GM18520 (cell line): Measurements from ENCODE around the gene GPRIN1.
"Not testable (repeated sequence)": the region's sequence is repeated elsewhere in the genome, so short reads cannot be mapped to it uniquely, and the experiment has no call there.

Experiments
- ATAC-seq: cut with Tn5 transposase; IDR thresholded peaks from one replicate; pipeline ENCODE4 v1.9.1; 2021; ENCODE audit not compliant: unreplicated experiment

Gene GPRIN1

GRCh38 chr5:176575488-176576422 is 34.2 kb downstream of the GPRIN1 start:
- ATAC-seq = no peak

GRCh38 chr5:176575066-176575465 is 34.9 kb downstream of the GPRIN1 start:
- no peak for ATAC-seq

- ATAC-seq = no peak
These were observed 35.7 kb downstream of the GPRIN1 start for GRCh38 chr5:176574297-176574591.

- ATAC-seq = no peak
These were observed 36.2 kb downstream of the GPRIN1 start for GRCh38 chr5:176573564-176574296.

- no peak for ATAC-seq
These were observed 39.9 kb downstream of the GPRIN1 start for GRCh38 chr5:176570044-176570443.

DNA sequence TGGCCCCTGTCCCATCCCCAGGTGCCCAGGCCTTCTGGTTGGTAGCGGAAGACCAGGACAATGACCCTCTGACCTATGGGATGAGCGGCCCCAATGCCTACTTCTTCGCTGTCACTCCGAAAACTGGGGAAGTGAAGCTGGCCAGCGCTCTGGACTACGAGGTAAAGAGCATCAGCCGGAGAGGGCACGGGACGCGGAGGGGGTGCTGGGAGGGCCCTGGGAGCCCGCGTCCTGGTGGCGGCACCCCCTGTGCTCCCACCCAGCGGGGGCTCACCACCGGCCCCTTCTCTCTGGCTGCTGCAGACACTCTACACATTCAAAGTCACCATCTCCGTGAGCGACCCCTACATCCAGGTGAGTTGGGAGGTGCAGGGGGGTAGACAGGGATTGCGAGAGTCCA is 41.3 kb downstream of the GPRIN1 start:
- no peak for ATAC-seq

GRCh38 chr5:176565760-176566288 is 44.1 kb downstream of the GPRIN1 start:
- ATAC-seq = no peak

DNA sequence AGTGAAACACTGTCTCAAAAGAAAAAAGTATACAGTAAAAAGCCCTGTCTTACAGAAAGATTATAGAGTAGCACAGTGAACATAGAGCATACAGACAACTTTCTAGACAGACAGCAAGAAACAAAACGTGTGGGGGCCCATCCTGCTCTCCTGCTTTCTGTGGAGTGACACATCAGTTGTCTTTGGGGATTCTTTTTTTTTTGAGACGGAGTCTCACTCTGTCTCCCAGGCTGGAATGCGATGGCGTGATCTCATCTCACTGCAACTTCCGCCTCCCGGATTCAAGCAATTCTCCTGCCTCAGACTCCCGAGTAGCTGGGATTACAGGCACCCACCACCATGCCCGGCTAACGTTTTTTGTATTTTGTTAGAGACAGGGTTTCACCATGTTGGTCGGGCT is 46.0 kb downstream of the GPRIN1 start:
- no peak for ATAC-seq

GRCh38 chr5:176562189-176562588 is 47.8 kb downstream of the GPRIN1 start:
- ATAC-seq = no peak

- no peak for ATAC-seq
These were observed 48.7 kb downstream of the GPRIN1 start for GRCh38 chr5:176561259-176561658.

GRCh38 chr5:176560364-176560763 is 49.6 kb downstream of the GPRIN1 start:
- ATAC-seq = no peak

DNA sequence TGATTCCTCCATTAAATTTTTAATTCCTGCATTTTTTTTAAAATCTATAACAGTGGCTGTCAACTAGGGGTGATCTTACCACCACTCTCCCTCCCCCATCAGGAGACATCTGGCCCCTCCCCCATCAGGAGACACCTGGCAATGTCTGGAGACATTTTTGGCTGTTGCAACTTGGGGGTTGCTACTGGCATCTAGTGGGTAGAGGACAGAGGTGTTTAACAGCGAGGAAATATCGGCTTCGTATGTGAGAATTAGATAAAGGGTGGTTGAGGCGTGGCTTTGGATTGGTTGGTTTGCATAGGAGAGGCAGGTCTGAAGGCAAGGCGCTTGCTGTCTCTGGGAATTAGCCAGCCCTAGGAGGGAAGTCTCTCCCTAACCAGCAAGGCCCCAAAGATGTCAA is 50.3 kb downstream of the GPRIN1 start:
- no peak for ATAC-seq

DNA sequence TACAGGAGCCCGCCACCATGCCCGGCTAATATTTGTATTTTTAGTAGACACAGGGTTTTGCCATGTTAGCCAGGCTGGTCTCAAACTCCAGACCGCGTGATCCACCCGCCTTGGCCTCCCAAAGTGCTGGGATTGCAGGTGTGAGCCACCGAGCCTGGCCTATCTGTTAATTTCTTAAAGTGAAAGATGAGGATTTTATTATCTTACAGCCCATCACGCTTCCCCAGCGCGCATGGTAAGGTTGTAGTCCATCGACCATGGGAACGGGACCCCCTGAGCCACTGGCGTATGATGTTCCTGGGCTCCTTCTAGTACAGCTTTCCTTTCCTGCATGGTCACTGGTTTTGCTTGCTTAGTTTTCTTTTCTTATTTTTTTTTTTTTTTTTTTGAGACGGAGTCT is 52.1 kb downstream of the GPRIN1 start:
- no peak for ATAC-seq

- no peak for ATAC-seq
These were observed 56.5 kb downstream of the GPRIN1 start for GRCh38 chr5:176553260-176554085.

- no peak for ATAC-seq
These were observed 57.6 kb downstream of the GPRIN1 start for GRCh38 chr5:176552332-176552869.

GRCh38 chr5:176550937-176551336 is 59.0 kb downstream of the GPRIN1 start:
- ATAC-seq = not testable (repeated sequence)

DNA sequence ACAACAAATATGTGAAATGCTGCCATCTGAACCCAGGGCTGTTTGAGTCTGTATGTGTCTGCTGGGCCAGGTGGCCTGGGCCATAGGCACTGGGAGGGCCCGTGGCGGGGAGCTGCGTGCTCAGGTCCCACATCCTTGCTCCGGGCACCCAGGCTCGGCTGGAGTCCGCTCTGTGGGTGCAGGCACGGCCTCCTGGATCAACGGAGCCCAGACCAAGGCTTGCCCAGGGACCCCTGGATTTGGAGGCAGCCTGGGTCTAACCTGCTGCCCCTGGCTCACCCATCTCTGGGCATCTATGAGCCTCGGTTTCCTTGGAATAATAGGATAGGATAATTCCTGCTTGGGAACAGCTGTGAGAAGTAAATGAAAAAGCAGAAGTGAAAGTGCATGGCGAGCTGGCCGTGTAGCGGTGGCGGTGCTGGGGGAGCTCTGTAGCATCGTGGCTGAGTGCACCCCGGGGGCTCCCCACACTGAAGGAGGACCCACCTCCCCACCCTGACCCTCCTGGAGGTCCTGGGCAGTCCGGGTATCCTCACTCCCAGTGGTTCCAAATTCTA is 59.6 kb downstream of the GPRIN1 start:
- ATAC-seq = no peak

DNA sequence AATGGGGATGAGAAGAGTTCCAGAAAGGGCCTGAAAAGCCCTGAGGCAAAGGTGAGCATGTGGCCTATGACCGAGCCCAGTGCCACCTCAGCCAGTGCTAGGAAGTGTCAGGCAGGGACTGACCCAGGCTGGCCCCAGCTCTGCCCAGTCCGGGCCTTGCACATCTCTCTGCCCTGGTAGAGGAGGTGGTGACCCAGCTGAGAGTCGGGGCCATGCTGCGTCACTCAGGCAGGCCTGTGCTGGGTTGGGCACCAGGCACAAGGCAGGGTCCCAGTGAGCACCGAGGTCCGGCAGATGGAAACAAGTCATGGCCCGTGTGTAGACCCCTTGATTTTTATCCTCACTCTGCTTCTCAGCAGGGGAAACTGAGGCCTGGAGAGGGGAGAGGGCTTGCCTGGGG is 60.1 kb downstream of the GPRIN1 start:
- no peak for ATAC-seq

DNA sequence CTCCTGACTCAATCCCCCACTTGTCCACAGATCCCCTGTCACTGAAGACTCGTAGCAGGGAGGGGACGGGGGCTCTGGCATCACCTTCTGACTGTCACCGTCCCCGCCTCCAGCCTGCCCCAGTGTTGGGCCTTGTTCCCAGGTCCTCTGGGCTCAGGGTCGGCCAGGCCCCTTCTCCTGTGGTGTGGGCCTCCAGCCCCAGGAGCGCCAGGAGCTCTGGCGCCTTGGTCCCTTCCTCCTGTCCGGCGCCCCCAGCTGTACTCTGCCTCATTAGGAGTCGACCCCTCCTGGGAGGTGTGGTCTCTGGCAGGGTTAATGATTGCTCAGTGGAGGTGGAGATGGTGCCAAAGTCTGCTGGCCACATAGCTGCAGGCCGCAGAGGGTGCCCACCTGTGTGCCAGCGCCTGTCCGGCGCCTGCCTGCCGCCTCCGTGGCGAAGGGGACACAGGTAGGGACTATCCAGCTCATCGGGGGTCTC is 61.0 kb downstream of the GPRIN1 start, which contains the start of gene CDHR2:
Gene CDHR2, plus strand, starts transcription at position 376 of the 478 bp plus-strand sequence. CDS start 16,011 bp downstream, outside the sequence.
- no peak for ATAC-seq

GRCh38 chr5:176547802-176548201 is 62.2 kb downstream of the GPRIN1 start:
- no peak for ATAC-seq
